Lung (tissue), 12 donors: ENCODE results near the gene CDRT15. TPM values are rescaled to one million over a fixed set of nuclear protein-coding genes. Genes with fewer than 3 reads are reported as not detected.
A peak's percentile ranks its signal among the peaks of the same experiment; 100 is the strongest.
"Not testable (repeated sequence)": the region's sequence is repeated elsewhere in the genome, so short reads cannot be mapped to it uniquely, and the experiment has no call there.

Experiments used
- ATAC-seq: fragments of 200-7000 bp; cut with Tn5 transposase; one replicate; pipeline ENCODE4 v1.9.1; 2020; ENCODE audit warnings: moderate number of reproducible peaks; ENCODE audit not compliant: insufficient read depth, low FRiP score
- DNase-seq, 3 donors: peaks; one replicate each; pipeline ENCODE4 v3.0.0-alpha.2; 2013 to 2017
- H3K27ac ChIP-seq, 2 donors: one replicate each; pipeline ENCODE4 v1.5.1; 2013; ENCODE audit warnings: mild to moderate bottlenecking in 2 of 2, moderate library complexity in 2 of 2, control low read depth in 1 of 2, inconsistent platforms in 1 of 2, low read depth in 1 of 2, low read length in 1 of 2
- H3K27me3 ChIP-seq, 3 donors: one replicate each; pipeline ENCODE4 v1.5.1; 2013; ENCODE audit warnings: low read length in 2 of 3; ENCODE audit not compliant: control insufficient read depth in 3 of 3, insufficient read depth in 3 of 3
- H3K36me3 ChIP-seq, 4 donors: one replicate each; pipeline ENCODE4 v1.5.1; 2013; ENCODE audit warnings: low read length in 4 of 4, mild to moderate bottlenecking in 1 of 4, moderate library complexity in 1 of 4; ENCODE audit not compliant: control insufficient read depth in 4 of 4, insufficient read depth in 4 of 4
- H3K4me1 ChIP-seq, 5 donors: one replicate each; pipeline ENCODE4 v1.5.1; 2013; ENCODE audit warnings: low read length in 5 of 5, mild to moderate bottlenecking in 2 of 5, moderate library complexity in 1 of 5; ENCODE audit not compliant: control insufficient read depth in 5 of 5, insufficient read depth in 5 of 5
- H3K4me3 ChIP-seq: one replicate; pipeline ENCODE4 v1.5.1; 2013; ENCODE audit warnings: mild to moderate bottlenecking, control low read depth, moderate library complexity
- H3K9ac ChIP-seq, 2 donors: one replicate each; pipeline ENCODE4 v1.5.1; 2013; ENCODE audit warnings: low read length in 2 of 2, control low read depth in 1 of 2; ENCODE audit not compliant: insufficient read depth in 1 of 2
- H3K9me3 ChIP-seq, 4 donors: one replicate each; pipeline ENCODE4 v1.5.1; 2013; ENCODE audit warnings: low read length in 3 of 4, mild to moderate bottlenecking in 1 of 4, moderate library complexity in 1 of 4; ENCODE audit not compliant: control insufficient read depth in 4 of 4, insufficient read depth in 3 of 4
- WGBS, 2 donors: extraction: QIAGEN DNeasy Blood & Tissue Kit; methylation state at CpG; one replicate each; pipeline ENCODE4 v1.1.7; 2013; 5-methylcytosine and 5-hydroxymethylcytosine counted together
- polyA plus RNA-seq, 2 donors: library from polyadenylated mRNA; stranded (reverse); fragments of 200-250 nt; gene quantifications; one replicate each; pipeline ENCODE4 v1.2.1, GENCODE V29; 2013
- total RNA-seq, 2 donors: library from RNA; depleted of rRNA in 1 of 2; stranded (reverse); fragments of >200 nt in 1 of 2; gene quantifications; one replicate each; pipeline ENCODE4 v1.2.1, GENCODE V29; 2014 to 2021
- TF ChIP-seq, protein P1 (sequence below): IDR thresholded peaks from 2 replicates; pipeline ENCODE4 v1.5.1; 2012; ENCODE audit warnings: mild to moderate bottlenecking; ENCODE audit errors: control extremely low read depth, extremely low read depth
- donor health status: control.
- donor health status: control.
- donor health status: Bipolar disorder and iron deficiency.
- donor health status: healthy.
- donor health status: DM: yes; HTN: yes; CAD: no.

The CDRT15 gene
- total and polyA plus RNA-seq, 4 donors, result not detected

DNA sequence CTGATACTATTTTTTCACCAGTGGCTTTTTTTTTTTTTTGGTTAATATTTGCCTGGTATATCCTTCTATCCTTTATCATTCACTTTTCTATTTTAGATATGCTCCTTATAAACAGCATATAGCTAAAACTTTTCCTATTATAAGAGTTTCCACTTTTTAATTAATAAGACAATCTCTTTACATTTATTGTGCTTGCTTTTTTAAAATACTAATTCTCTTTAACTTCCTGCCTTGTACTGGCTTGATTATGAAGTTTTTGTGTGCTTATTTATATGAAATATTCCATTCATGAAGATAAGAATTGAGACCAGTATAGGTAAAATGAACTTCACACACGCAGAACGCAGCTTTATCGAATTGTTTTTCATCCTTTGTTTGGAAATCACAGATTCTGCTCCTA is 9.0 kb upstream of the CDRT15 start:
- Histone ChIP-seq H3K36me3 (no peaks in the 10 kb centered on the region), H3K9ac (no peak overlapping the region), H3K4me3 (no peak overlapping the region), H3K9me3 (no peaks in the 10 kb centered on the region), H3K27ac (no peak overlapping the region), H3K27me3 (no peaks in the 10 kb centered on the region), H3K4me1 (no peaks in the 10 kb centered on the region)
- no peak for DNase-seq
- TF ChIP-seq, protein P1, sequence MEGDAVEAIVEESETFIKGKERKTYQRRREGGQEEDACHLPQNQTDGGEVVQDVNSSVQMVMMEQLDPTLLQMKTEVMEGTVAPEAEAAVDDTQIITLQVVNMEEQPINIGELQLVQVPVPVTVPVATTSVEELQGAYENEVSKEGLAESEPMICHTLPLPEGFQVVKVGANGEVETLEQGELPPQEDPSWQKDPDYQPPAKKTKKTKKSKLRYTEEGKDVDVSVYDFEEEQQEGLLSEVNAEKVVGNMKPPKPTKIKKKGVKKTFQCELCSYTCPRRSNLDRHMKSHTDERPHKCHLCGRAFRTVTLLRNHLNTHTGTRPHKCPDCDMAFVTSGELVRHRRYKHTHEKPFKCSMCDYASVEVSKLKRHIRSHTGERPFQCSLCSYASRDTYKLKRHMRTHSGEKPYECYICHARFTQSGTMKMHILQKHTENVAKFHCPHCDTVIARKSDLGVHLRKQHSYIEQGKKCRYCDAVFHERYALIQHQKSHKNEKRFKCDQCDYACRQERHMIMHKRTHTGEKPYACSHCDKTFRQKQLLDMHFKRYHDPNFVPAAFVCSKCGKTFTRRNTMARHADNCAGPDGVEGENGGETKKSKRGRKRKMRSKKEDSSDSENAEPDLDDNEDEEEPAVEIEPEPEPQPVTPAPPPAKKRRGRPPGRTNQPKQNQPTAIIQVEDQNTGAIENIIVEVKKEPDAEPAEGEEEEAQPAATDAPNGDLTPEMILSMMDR, result no peak
- ATAC-seq, result no peak
- 89 to 91% methylated on average over 3 of the region's 3 CpGs for WGBS, 2 donors

DNA sequence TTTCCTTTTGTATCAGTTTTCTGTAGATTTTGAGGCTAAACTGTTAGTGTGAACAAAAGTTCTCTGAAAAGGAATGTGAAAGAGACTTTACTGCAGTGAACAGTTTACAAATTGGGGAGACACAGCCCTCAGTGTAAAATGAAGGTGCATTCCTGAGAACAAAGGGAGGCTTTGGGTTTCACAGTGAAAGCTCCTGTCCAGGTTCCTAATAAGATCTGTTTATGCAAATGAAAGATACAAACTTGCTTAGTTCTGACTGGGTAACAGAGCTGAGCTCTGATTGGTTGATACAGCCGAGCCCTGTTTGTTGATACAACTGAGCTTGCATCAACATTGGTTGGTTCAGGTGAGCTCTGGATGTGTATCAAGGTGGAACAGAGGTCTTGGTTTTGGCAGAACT is 8.3 kb upstream of the CDRT15 start:
- Histone ChIP-seq H3K4me1 (no peaks in the 10 kb centered on the region), H3K27ac (no peak overlapping the region), H3K27me3 (no peaks in the 10 kb centered on the region), H3K9me3 (no peaks in the 10 kb centered on the region), H3K36me3 (no peaks in the 10 kb centered on the region), H3K4me3 (no peak overlapping the region), H3K9ac (no peak overlapping the region)
- 81 to 88% methylated on average over 1 of the region's 1 CpG for WGBS, 2 donors
- DNase-seq, result no peak
- TF ChIP-seq, protein P1, result no peak
- ATAC-seq, result no peak

DNA sequence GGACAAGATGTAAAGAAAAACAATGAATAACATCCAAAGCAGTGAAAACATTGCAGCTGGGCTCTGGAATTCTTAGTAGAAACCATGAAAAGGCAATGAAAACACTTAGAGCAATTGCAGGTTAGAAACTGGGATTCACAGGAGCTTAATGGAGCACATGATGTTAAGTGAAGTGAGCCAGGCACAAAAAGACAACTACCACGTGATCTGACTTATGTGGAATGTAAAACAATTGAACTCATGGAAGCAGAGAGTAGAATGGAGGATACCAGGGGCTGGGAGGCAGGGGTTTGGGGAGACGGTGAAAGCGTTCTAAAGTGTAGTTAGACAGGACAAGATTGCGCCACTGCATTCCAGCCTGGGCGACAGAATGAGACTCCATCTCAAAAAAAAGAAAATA is 2.6 kb upstream of the CDRT15 start:
- H3K9me3 ChIP-seq, H3K27me3 ChIP-seq, ATAC-seq, H3K27ac ChIP-seq, DNase-seq, H3K9ac ChIP-seq, H3K4me3 ChIP-seq, H3K36me3 ChIP-seq, H3K4me1 ChIP-seq: not testable (repeated sequence)
- WGBS, 2 donors, result 78 to 86% methylated on average over 2 to 3 of the region's 5 CpGs

DNA sequence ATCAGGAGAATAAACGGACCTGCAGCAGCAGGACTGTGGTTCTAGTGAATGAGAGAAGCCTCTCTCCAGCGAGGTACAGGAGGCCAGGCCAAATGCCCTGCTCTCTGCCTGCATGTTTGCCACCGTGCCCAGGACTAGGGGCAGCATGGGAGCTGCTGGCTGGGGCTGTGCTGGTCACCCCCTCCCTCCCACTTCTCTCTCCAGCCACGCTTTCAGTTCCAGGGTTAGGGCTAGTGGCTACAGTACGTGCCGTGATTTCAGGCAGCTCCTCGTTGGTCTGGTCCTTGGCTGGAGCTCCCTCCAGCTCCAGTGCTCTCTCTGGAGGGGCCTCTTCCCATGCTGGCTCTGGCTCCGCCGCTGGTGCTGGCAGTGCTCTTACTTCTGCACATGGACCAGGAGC is 630 bp downstream of the CDRT15 start:
- ATAC-seq, result peak; percentile 19
- WGBS, 2 donors, result 85 to 94% methylated on average over 7 of the region's 9 CpGs
- H3K9me3 ChIP-seq, H3K27me3 ChIP-seq, DNase-seq, H3K4me3 ChIP-seq, H3K4me1 ChIP-seq, H3K36me3 ChIP-seq, H3K9ac ChIP-seq, H3K27ac ChIP-seq: not testable (repeated sequence)

DNA sequence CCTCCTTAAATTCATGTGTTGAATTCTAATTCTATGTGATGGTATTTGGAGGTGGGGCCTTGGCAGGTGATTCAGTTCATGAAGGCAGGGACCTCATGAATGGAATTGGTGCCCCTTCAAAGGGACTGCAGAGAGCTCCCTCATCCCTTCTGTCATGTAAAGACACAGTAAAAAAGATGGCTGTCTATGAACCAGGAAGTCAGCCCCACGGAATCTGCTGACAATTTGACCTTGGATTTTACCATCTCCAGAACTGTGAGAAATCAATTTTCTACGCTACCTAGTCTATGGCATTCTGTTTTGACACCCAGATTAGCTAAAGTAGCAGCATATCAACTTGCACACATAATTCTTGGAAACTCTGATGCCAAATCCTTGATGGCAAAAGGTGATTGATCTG is 1.6 kb downstream of the CDRT15 start:
- H3K9ac ChIP-seq, DNase-seq, ATAC-seq, H3K4me3 ChIP-seq, H3K27ac ChIP-seq, H3K36me3 ChIP-seq, H3K27me3 ChIP-seq, H3K9me3 ChIP-seq, H3K4me1 ChIP-seq: not testable (repeated sequence)
- 85 to 93% methylated on average over 2 of the region's 2 CpGs for WGBS, 2 donors

DNA sequence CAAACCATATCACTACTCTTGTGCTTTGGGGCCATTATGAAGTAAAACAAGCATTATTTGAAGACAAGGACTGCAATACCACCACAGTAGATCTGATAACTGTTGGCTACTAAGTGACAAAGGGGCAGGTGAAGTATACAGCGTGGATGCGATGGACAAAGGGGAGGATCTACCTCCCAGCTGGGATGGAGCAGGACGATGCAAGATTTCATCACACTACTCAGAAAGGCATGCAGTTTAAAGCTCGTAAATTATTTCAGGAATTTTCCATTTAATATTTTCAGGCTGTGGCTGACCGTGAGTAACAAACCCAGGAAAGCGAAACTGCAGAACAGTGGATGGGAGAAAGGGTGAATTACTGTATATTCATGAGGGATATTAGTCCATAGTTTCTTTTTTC is 5.5 kb downstream of the CDRT15 start:
- WGBS, 2 donors, result 87 to 95% methylated on average over 4 of the region's 6 CpGs
- H3K9me3 ChIP-seq, H3K36me3 ChIP-seq, H3K27me3 ChIP-seq, H3K9ac ChIP-seq, H3K4me3 ChIP-seq, DNase-seq, H3K27ac ChIP-seq, H3K4me1 ChIP-seq: not testable (repeated sequence)
- peak; percentile 27 for ATAC-seq
